Renal cortical epithelial cell (primary cell): ENCODE data around the gene LAMP5. TPM values are rescaled to one million over a fixed set of nuclear protein-coding genes. Genes with fewer than 3 reads are reported as not detected.

ENCODE experiments used
- DNase-seq: peaks from one replicate; pipeline ENCODE4 v3.0.0-alpha.2; 2011; ENCODE audit warnings: low read depth
- total RNA-seq: library from RNA; depleted of rRNA; stranded (reverse); fragments of >200 nt; gene quantifications from 2 replicates; pipeline ENCODE4 v1.2.3, GENCODE V29; 2014

Gene LAMP5
- total RNA-seq, 1 donor from 2014 or later: 0.10 TPM

- no peak for DNase-seq
Observed at GRCh38 chr20:9500121-9500520, 14.3 kb upstream of the LAMP5 start.

GRCh38 chr20:9501473-9501872, 12.9 kb upstream of the LAMP5 start:
- DNase-seq: no peak

GRCh38 chr20:9503526-9504245, 10.7 kb upstream of the LAMP5 start:
- DNase-seq: peak; percentile 57

- no peak for DNase-seq
Observed at GRCh38 chr20:9506280-9506821, 8.0 kb upstream of the LAMP5 start.

GRCh38 chr20:9506964-9507369, 7.4 kb upstream of the LAMP5 start:
- DNase-seq: no peak

- DNase-seq: no peak
Observed at GRCh38 chr20:9507544-9508239, 6.7 kb upstream of the LAMP5 start.

GRCh38 chr20:9508240-9508661, 6.1 kb upstream of the LAMP5 start:
- no peak for DNase-seq

- no peak for DNase-seq
Observed at GRCh38 chr20:9508696-9509178, 5.7 kb upstream of the LAMP5 start.

GRCh38 chr20:9509246-9509645, 5.1 kb upstream of the LAMP5 start:
- no peak for DNase-seq

- no peak for DNase-seq
Observed at GRCh38 chr20:9510911-9511310, 3.5 kb upstream of the LAMP5 start.

- no peak for DNase-seq
Observed at GRCh38 chr20:9514072-9514460, 324 bp upstream of the LAMP5 start.

- DNase-seq: no peak
Observed at GRCh38 chr20:9515214-9515585, 810 bp downstream of the LAMP5 start.

GRCh38 chr20:9515741-9516233, 1.4 kb downstream of the LAMP5 start:
- DNase-seq: no peak

- DNase-seq: no peak
Observed at GRCh38 chr20:9516234-9516871, 2.0 kb downstream of the LAMP5 start.

- DNase-seq: no peak
Observed at GRCh38 chr20:9517297-9518162, 3.1 kb downstream of the LAMP5 start.

GRCh38 chr20:9518576-9519175, 4.3 kb downstream of the LAMP5 start:
- DNase-seq: no peak

- DNase-seq: no peak
Observed at GRCh38 chr20:9520086-9520485, 5.7 kb downstream of the LAMP5 start.

GRCh38 chr20:9523636-9524035, 9.2 kb downstream of the LAMP5 start:
- DNase-seq: no peak

GRCh38 chr20:9531581-9531980, 17.2 kb downstream of the LAMP5 start:
- DNase-seq: no peak

- no peak for DNase-seq
Observed at GRCh38 chr20:9532069-9532838, 17.9 kb downstream of the LAMP5 start.
